Smooth muscle cell of the brain vasculature (primary cell): ENCODE measurements around the gene MRPS2.
"Not testable (repeated sequence)": the region's sequence is repeated elsewhere in the genome, so short reads cannot be mapped to it uniquely, and the experiment has no call there.

Experiments used
- DNase-seq: peaks from one replicate; pipeline ENCODE4 v3.0.0-alpha.2; 2012; ENCODE audit warnings: low read depth, low spot score

MRPS2 gene

DNA sequence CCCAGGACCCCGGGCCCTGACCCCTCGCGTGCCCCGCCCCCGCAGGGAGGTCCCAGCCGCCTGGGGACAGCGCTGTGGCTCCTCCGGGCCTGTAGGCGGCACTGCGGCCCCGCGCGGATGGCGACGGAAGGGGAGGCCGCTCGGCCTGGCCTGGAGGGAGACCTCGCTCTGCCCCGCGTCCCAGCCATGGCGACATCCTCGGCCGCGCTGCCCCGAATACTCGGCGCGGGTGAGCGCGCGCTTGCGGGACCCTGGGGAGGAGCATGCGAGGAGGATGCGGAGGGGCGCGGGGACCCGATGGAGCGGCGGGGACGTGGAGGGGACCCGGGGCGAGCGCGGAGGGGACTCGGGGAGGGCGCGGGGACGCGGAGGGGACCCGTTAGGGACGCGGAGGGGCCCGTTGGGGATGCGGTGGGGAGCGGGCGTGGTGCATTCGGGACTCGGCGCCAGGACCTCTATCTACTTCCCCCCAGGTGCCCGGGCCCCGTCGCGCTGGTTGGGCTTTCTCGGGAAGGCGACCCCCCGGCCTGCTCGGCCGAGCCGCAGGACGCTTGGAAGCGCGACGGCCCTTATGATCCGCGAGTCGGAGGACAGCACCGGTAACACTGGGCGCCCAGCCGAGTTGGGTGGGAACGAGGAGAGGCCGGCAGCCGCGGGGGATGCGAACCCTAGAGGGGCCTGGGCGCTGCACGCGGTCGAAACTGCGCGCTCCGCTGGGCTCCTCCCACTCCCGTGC, at the start of gene MRPS2:
Gene MRPS2 (plus strand): TSS at position 158 of the 736 bp plus-strand sequence. CDS start 29 bp downstream, at position 187.
- peak; percentile 57 for DNase-seq

DNA sequence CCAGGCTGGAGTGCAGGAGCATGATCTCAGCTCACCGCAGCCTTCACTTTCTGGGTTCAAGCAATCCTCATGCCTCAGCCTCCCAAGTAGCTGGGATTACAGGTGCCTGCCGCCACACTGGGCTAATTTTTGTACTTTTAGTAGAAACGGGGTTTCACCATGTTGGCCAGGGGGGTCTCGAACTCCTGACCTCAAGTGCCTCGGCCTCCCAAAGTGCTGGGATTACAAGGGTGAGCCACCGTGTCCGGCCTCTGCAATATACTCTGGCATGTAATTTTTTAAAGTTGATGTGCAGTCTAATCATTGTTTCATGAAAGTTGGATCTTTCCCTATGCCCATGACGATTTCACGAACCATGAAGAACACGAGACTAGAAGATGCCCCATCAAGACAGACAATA, 49.5 kb upstream of the MRPS2 start:
- no peak for DNase-seq

DNA sequence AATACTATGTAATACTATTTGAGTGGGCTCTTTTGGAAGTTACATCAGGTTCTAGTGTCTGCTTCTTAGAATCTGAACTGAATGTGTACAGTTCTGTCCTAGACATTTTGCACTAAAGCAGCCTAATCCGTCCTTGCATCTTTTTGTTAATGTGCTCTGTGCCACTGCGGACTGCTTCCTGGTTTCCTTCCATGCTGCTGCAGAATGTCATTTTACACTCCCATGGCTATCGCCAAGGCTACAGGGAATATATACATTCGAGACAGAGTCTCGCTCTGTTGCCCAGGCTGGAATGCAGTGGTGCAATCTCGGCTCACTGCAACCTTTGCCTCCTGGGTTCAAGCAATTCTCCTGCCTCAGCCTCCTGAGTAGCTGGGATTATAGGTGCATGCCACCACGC, 48.6 kb upstream of the MRPS2 start:
- not testable (repeated sequence) for DNase-seq

DNA sequence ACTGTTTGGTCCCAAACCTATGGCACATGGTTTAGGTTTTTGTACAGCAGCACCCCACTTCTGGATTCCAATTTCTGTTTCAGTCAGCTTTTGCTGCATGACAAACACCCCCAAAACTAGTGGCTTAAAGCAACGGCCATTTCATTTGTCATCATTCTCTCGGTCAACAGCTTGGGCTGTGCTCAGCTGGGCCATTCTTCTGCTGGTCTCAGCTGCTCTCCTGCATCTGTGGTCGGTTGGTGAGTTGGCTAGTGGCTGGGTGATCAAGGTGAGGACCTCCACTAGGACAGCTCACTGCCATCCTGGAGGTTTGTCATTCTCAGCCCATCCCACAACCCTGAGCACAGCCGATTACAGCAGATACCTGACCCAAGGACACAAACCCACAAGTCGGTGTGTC, 45.7 kb upstream of the MRPS2 start:
- no peak for DNase-seq

DNA sequence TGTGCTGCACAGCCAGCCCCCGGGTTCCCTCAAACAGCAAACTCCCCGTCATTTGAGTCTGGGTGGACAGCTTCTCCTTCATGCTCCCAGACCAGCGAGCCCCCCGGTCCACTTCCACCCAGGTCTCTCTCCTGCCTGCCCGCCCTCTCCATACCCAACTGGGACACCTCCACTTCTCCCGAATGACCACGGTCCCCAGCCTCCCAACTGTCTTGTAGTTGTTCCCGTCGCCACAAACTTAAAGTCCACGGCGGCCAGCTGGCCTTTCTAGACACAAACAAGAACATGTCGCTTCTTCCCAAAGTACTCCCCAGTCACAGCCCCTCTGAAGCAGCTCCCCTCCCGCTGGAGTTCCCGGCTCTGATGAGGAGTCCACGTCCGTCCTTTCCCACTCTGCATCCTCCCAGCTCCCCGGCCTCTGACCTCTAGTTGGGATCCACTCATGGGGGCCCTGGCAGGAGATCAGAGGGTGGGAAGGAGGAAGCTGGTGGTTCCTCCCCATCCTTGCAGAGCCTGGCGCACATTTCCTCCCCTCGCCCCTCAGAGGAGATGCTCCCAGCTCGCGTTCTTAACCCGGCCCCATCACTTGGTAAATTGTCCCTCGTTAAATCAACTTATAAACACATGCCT, 45.0 kb upstream of the MRPS2 start:
- DNase-seq: no peak

DNA sequence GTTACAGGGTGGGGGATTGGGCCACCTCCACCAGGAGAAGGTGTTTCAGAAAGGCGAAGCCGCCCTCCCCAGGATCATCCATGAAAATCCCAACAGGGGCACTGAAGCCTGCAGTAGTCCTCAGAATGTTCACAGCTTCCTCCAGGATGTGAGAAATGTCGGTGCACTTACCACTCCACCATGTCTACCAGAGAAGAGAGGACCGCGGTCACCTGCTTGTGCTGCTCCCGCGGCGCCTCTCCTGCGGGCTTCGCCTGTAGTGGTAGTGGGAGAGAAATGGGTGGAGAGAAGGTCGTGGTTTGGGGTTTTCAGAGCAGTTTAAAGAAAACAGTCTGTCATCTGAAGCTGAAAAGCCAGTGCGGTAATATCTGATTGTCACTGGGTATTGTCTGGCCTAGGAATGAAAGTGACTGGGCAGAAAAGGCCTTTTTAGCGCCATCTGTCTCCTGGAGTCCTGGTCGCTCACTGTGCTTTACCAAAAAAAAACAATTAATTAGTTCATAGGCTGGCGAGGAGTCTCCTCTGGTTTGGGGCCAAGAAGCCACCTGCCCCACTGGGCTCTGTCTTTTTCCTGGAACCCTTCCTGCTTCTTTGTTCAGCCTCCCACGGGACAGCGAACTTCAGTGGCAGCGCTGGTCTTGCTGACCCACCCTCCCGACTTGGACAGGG, 43.9 kb upstream of the MRPS2 start:
- DNase-seq: no peak

- DNase-seq: not testable (repeated sequence)
These were observed 42.0 kb upstream of the MRPS2 start for GRCh38 chr9:135458478-135458877.

DNA sequence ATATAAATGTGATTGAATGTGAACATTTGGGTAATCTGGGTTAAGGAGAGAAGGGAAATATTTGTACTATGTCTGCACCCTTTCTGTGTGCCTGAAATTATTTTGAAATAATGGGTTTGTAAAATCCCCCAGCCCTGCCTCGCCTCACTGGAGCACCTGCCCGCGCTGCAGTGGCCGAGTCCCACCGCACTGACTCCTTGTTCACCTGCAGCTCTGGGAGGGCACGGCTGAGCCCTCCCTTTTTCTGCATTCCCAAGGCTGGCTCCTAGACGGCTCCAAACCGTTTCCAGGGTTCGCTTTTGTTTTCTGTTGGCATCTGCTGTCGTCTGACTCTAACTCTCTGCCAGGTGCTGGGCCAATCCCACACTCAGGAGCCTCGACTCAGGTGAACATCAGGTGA, 38.5 kb upstream of the MRPS2 start:
- DNase-seq: no peak

DNA sequence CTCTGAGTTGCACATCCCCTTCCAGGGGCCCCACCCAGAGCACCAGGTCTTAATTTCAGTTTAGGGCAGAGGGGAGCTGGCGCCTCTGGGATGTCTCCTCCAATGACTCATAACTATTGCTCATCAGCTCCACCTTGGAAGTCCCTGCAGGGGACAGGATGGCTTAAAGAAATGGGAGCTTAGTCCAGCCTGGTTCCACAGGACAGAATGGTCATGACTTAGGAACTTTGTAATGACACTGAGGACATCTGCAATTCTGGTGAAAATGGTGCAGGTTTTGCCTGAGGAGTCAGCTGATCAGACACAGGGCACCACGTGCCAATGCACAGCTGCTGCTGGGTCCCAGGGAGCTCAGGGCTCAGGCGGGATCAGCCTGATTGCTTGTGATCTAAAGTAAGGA, 37.3 kb upstream of the MRPS2 start:
- DNase-seq: peak; percentile 23

- no peak for DNase-seq
These were observed 36.3 kb upstream of the MRPS2 start for GRCh38 chr9:135464181-135464580.

- DNase-seq: no peak
These were observed 31.5 kb upstream of the MRPS2 start for GRCh38 chr9:135468854-135469521.

DNA sequence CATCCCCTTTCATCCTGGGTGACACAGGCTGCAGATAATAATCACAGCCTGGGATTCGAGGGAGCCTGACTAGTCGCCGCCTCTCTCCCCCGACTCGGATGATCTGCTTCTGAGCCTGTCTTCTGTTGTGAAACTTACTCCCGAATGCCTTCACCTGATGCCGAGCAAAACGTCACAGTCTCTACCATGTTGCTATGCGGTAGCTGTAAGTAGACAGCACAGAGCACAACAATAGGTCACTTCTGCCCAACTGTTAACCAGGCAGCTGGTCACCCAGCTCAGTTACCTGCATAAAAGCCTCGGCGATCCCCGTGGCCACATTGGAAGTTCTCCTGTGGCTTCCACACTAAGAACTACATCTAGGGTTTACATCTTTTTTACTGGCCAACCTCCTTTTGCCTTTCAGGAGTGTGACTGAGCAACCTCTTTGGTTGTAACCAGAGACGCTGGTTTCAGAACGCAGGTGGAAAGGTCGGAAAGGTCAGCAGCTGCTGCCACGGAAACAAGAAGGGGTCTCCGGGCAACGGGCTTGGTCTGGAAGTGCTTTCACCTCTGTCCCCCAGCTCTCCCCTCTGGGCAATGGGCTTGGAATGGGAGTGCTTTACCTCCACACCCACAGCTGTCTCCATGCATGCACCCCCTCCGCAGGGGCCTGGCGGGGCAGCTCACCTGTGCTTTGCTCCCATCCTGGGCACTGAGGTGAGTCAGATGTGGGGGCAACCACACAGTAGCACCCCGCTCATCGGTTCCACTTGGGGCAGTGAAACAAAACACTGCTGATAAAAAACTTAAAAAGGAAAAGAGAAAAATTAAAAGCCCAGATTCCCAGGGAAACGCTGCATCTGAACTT, 28.5 kb upstream of the MRPS2 start:
- DNase-seq: no peak

DNA sequence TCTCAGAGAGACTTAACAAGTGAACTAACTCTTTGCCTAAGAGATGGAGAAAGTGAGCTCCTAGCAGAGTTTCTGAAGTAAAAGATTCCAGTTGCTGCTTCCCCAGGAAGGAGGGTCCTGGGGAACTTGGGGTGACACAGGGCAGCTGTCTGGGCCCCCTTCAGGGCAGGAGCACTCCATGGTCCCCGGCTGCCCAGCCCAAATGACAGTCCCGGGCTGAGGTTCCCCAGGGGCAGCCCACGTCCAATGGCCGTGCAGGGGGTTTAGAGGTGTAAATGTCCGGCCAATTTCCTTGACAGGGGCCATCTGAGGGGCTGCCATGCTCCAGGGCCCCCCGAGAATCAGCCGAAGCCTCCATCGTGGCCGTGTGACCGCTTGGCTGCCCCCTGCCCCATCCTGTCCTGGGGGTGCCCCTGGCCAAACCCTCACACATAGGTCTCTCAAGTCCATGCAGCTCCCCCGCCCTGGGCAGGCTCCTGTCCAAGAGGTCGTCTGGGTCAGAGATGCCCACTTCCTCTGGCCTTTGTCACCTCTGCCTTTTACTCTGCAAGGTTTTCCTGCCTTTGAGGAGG, 26.4 kb upstream of the MRPS2 start:
- DNase-seq: no peak

GRCh38 chr9:135474915-135475314, 25.6 kb upstream of the MRPS2 start:
- no peak for DNase-seq

DNA sequence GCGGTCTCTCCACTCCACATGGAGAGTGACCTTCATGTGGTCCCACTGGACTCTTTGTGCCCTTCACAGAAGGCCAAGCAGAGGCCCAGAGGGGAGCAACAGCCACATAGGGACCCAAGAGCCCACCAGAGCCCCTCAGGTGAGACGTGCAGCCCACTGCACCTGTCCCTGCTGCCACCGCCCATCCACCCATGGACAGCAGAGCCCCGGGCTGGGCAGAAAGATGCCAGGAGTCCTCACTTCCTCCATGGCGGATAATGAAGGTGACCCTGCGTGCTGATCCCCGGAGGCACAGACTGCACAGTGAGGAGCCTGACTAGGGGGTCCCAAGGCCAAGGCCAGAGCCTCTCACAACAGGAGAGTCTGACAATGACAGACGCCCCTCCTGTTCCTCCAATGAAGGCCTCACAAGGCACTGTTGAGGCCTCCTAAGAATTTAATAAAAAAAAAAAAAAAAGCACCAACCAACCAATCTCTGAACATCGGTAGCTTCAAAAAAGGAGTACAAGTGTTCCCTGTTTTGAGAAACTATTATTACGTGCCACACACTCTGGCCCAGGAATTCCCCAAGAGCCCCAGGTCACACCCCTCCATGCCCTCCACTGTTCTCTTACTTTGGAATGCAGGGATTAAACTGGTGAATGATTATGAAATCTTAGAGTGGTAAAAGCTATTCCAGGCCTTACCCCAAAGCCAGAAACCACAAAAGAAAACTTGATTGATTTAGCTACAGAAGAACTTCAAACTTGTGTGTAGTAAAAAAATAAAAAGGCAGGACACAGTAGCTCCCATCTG, 23.7 kb upstream of the MRPS2 start:
- no peak for DNase-seq

GRCh38 chr9:135478191-135478590, 22.3 kb upstream of the MRPS2 start:
- DNase-seq: no peak

GRCh38 chr9:135478829-135479468, 21.5 kb upstream of the MRPS2 start:
- DNase-seq: no peak

- no peak for DNase-seq
These were observed 20.9 kb upstream of the MRPS2 start, which contains the start of gene PPP1R26 for GRCh38 chr9:135479469-135480052. TSS of gene PPP1R26 (plus strand) at chr9:135479782. CDS start at chr9:135484511, 4,729 bp downstream.
